Endothelial cell of umbilical vein (primary cell): ENCODE results near the gene NNT. TPM values are rescaled to one million over a fixed set of nuclear protein-coding genes. Genes with fewer than 3 reads are reported as not detected.
"Not testable (repeated sequence)": the region's sequence is repeated elsewhere in the genome, so short reads cannot be mapped to it uniquely, and the experiment has no call there.

Source experiments
- BruUV-seq: library from RNA; stranded (reverse); fragments of 400-500 nt; replicated peaks from 2 replicates; lab custom pipeline; 2021; lab: Mats Ljungman, UMichigan
- CTCF ChIA-PET: fragments of 300-600, 350-600 bp; sonication (Branson Sonifier 250); formaldehyde crosslinking; loops from one replicate; lab custom pipeline; 2021; ENCODE audit warnings: antibody characterized with exemption, inconsistent platforms; lab: Charles Lee
- POLR2A ChIA-PET: fragments of 300-600, 350-600 bp; sonication (Branson Sonifier 250); formaldehyde crosslinking; loops from one replicate; lab custom pipeline; 2021; ENCODE audit warnings: antibody characterized with exemption, inconsistent platforms; lab: Charles Lee
- DNase-seq: peaks from one replicate; pipeline ENCODE4 v3.0.0-alpha.2; 2011; ENCODE audit warnings: low read depth, low spot score
- FAIRE-seq: peaks from 2 replicates; lab custom pipeline; 2011; peaks lifted over from hg19 to GRCh38; lab: Jason Lieb, UNC
- H2AFZ ChIP-seq: 2 replicates; pipeline ENCODE4 v1.6.0; 2012; ENCODE audit warnings: low read depth, low read length, control low read depth, inconsistent platforms
- H3K27ac ChIP-seq: 2 replicates; pipeline ENCODE4 v1.5.1; 2011; ENCODE audit warnings: low read depth, mild to moderate bottlenecking, control low read depth, low read length, moderate library complexity; ENCODE audit not compliant: insufficient read depth
- H3K27me3 ChIP-seq, 2 experiments: 2 replicates each; pipeline versions ENCODE4 v1.6.0 to v1.6.1; 2011; ENCODE audit warnings: low read length in 2 of 2, mixed read lengths in 1 of 2; ENCODE audit not compliant: control insufficient read depth in 2 of 2, insufficient read depth in 2 of 2
- H3K36me3 ChIP-seq, 2 experiments: 2 replicates in 1 of 2; 3 replicates in 1 of 2; pipeline ENCODE4 v1.5.1; 2011; ENCODE audit warnings: low read length in 2 of 2, mild to moderate bottlenecking in 1 of 2, moderate library complexity in 1 of 2; ENCODE audit not compliant: control insufficient read depth in 2 of 2, insufficient read depth in 2 of 2; ENCODE audit errors: extremely low read depth in 1 of 2
- H3K4me1 ChIP-seq: 3 replicates; pipeline ENCODE4 v1.5.1; 2011; ENCODE audit warnings: mild to moderate bottlenecking, low read length; ENCODE audit not compliant: control insufficient read depth, insufficient read depth; ENCODE audit errors: extremely low read depth
- H3K4me2 ChIP-seq: 2 replicates; pipeline ENCODE4 v1.6.1; 2011; ENCODE audit warnings: low read length, control low read depth, mixed read lengths; ENCODE audit not compliant: insufficient read depth
- H3K4me3 ChIP-seq, 3 experiments: fragments of 200-600 bp in 1 of 3; sonication (generic), shearing (Covaris generic) in 1 of 3; replicated peaks in 1 of 3; 2 replicates each; pipeline ENCODE4 v1.5.1; 2011 to 2016; ENCODE audit warnings: control low read depth in 3 of 3, low read length in 3 of 3, mild to moderate bottlenecking in 2 of 3, inconsistent platforms in 1 of 3, low read depth in 1 of 3, moderate library complexity in 1 of 3; ENCODE audit not compliant: insufficient read depth in 1 of 3
- H3K79me2 ChIP-seq: 2 replicates; pipeline ENCODE4 v1.6.0; 2012; ENCODE audit warnings: low read length, inconsistent platforms; ENCODE audit not compliant: control insufficient read depth, insufficient read depth
- H3K9ac ChIP-seq: replicated peaks from 2 replicates; pipeline ENCODE3; 2011; ENCODE audit warnings: low read length, control low read depth; ENCODE audit not compliant: insufficient read depth; ENCODE audit errors: extremely low read depth
- H3K9me1 ChIP-seq: replicated peaks from 3 replicates; pipeline ENCODE4 v1.6.0; 2011; ENCODE audit warnings: mild to moderate bottlenecking, low read length; ENCODE audit not compliant: control insufficient read depth, insufficient read depth; ENCODE audit errors: extremely low read depth
- H3K9me3 ChIP-seq: replicated peaks from 2 replicates; pipeline ENCODE4 v1.5.1; 2012; ENCODE audit warnings: low read length, inconsistent platforms; ENCODE audit not compliant: control insufficient read depth, insufficient read depth
- H4K20me1 ChIP-seq: replicated peaks from 2 replicates; pipeline ENCODE3; 2011; ENCODE audit warnings: mild to moderate bottlenecking, low read length; ENCODE audit not compliant: control insufficient read depth, insufficient read depth; ENCODE audit errors: extremely low read depth
- CTCF ChIP-seq, 2 donors: IDR thresholded peaks; 1 replicate in 1 of 2; 2 replicates in 1 of 2; pipeline ENCODE4 v1.5.1; 2011; ENCODE audit warnings: low read length in 2 of 2, mild to moderate bottlenecking in 2 of 2, moderate library complexity in 2 of 2, control low read depth in 1 of 2, inconsistent platforms in 1 of 2, low read depth in 1 of 2; ENCODE audit not compliant: insufficient read depth in 1 of 2; ENCODE audit errors: extremely low read depth in 1 of 2
- FOS ChIP-seq: IDR thresholded peaks from 2 replicates; pipeline ENCODE4 v1.6.1; 2011; ENCODE audit warnings: mild to moderate bottlenecking, low read length, moderate library complexity, borderline replicate concordance; ENCODE audit not compliant: insufficient read depth
- JUN ChIP-seq: IDR thresholded peaks from 2 replicates; pipeline ENCODE4 v1.6.1; 2011; ENCODE audit warnings: borderline replicate concordance, low read depth; ENCODE audit not compliant: insufficient read length, insufficient read depth
- MYC ChIP-seq: IDR thresholded peaks from one replicate; pipeline ENCODE4 v1.6.1; 2011; ENCODE audit warnings: mild to moderate bottlenecking, low read depth, low read length
- POLR2A ChIP-seq: IDR thresholded peaks from 2 replicates; pipeline ENCODE4 v1.6.1; 2012; ENCODE audit warnings: low read depth, mild to moderate bottlenecking, control low read depth, low read length
- POLR2AphosphoS5 ChIP-seq: IDR thresholded peaks from 2 replicates; pipeline ENCODE4 v1.6.1; 2012; ENCODE audit warnings: low read depth, mild to moderate bottlenecking, control low read depth, low read length, moderate library complexity; ENCODE audit not compliant: insufficient read depth
- dilution Hi-C: fragments of 300-500 bp; cut with MboI; formaldehyde crosslinking; loops from one replicate; pipeline ENCODE4 v1.15.0; 2019; ENCODE audit warnings: low sequenced_read_pairs; ENCODE audit not compliant: extremely low pct_ligation_motif_present
- intact Hi-C: fragments of 100-400 bp; cut with micrococcal nuclease; formaldehyde crosslinking; loops from one replicate; pipeline ENCODE4 v1.10.0; 2022
- polyA plus RNA-seq, 4 experiments: library from polyadenylated mRNA; depleted of rRNA in 3 of 4; stranded (reverse) in 3 of 4; unstranded in 1 of 4; fragments of >200 nt; gene quantifications; 2 replicates each; pipeline versions ENCODE4 v1.2.1 to v1.2.3, GENCODE V29; 2011 to 2012; ENCODE audit warnings: missing spikeins in 1 of 4
- total RNA-seq: library from RNA; stranded (reverse); gene quantifications from 2 replicates; pipeline ENCODE4 v1.2.3, GENCODE V29; 2021

NNT gene
- total and polyA plus RNA-seq, 2 donors (not counting 3 experiments of a cell fraction or from before 2014, with no cell fraction given), result 38.2 to 82.5 TPM

GRCh38 chr5:43712081-43712480 is 109.1 kb downstream of the NNT start:
- Histone ChIP-seq H3K79me2 (no peaks in the 10 kb centered on the region), H3K36me3 (no peaks in the 10 kb centered on the region), H3K4me2 (no peak overlapping the region), H3K4me1 (no peaks in the 10 kb centered on the region), H3K9me1 (no peaks in the 10 kb centered on the region), H3K27me3 (no peaks in the 10 kb centered on the region), H3K9ac (no peak overlapping the region), H3K27ac (no peak overlapping the region), H2AFZ (no peak overlapping the region), H3K9me3 (no peaks in the 10 kb centered on the region), H4K20me1 (no peaks in the 10 kb centered on the region), H3K4me3 (no peak overlapping the region)
- ChIA-PET CTCF (no interaction called here), POLR2A (no interaction called here)
- no TSS peak for BruUV-seq
- dilution Hi-C loops (no loop called here), intact Hi-C loops (no loop called here)
- DNase-seq, result no peak
- FAIRE-seq, result no peak
- TF ChIP-seq POLR2A, result no peak
- no peak for TF ChIP-seq CTCF (IDR thresholded peaks at IDR 0.05; ENCODE audit: extremely low read depth in 1 of 2, insufficient read depth in 1 of 2, low read depth in 1 of 2, low read length in 2 of 2)
- TF ChIP-seq POLR2AphosphoS5, result no peak
- no peak for TF ChIP-seq MYC
- no peak for TF ChIP-seq JUN
- no peak for TF ChIP-seq FOS

- dilution Hi-C loops, CTCF ChIA-PET, POLR2A ChIA-PET, H3K36me3 ChIP-seq, H2AFZ ChIP-seq, H3K79me2 ChIP-seq, BruUV-seq, intact Hi-C loops, H3K4me3 ChIP-seq, FAIRE-seq, H3K4me2 ChIP-seq, H3K9ac ChIP-seq, H3K9me1 ChIP-seq, H3K27me3 ChIP-seq, H3K27ac ChIP-seq, H4K20me1 ChIP-seq, H3K4me1 ChIP-seq, H3K9me3 ChIP-seq, DNase-seq: not testable (repeated sequence)
These were observed 116.8 kb downstream of the NNT start for GRCh38 chr5:43719783-43720182.
